Ectodermal cell (in vitro differentiated cells): ENCODE data around the gene MEF2D.
A peak's percentile ranks its signal among the peaks of the same experiment; 100 is the strongest.

Experiments used
- H3K27ac ChIP-seq: 2 replicates; pipeline ENCODE4 v1.7.0; 2013; ENCODE audit warnings: mild to moderate bottlenecking, low read depth, low read length; ENCODE audit not compliant: insufficient read depth, poor library complexity, severe bottlenecking
- H3K27me3 ChIP-seq: 2 replicates; pipeline ENCODE4 v1.7.0; 2013; ENCODE audit warnings: mild to moderate bottlenecking, low read length; ENCODE audit not compliant: insufficient read depth, control insufficient read depth, poor library complexity, severe bottlenecking
- H3K36me3 ChIP-seq: one replicate; pipeline ENCODE4 v1.7.0; 2013; ENCODE audit warnings: low read length; ENCODE audit not compliant: control insufficient read depth, insufficient read depth
- H3K4me1 ChIP-seq: one replicate; pipeline ENCODE4 v1.7.0; 2013; ENCODE audit warnings: low read length; ENCODE audit not compliant: control insufficient read depth, insufficient read depth
- H3K4me3 ChIP-seq: 2 replicates; pipeline ENCODE4 v1.7.0; 2013; ENCODE audit warnings: low read depth, low read length, control low read depth; ENCODE audit not compliant: insufficient read depth
- H3K9me3 ChIP-seq: 2 replicates; pipeline ENCODE4 v1.7.0; 2013; ENCODE audit warnings: mild to moderate bottlenecking, low read length, moderate library complexity; ENCODE audit not compliant: control insufficient read depth
- WGBS, 2 experiments: methylation state at CpG; one replicate each; pipeline ENCODE4 v1.1.7; 2013; ENCODE audit warnings: missing lambda C conversion rate in 2 of 2; 5-methylcytosine and 5-hydroxymethylcytosine counted together

Gene MEF2D

DNA sequence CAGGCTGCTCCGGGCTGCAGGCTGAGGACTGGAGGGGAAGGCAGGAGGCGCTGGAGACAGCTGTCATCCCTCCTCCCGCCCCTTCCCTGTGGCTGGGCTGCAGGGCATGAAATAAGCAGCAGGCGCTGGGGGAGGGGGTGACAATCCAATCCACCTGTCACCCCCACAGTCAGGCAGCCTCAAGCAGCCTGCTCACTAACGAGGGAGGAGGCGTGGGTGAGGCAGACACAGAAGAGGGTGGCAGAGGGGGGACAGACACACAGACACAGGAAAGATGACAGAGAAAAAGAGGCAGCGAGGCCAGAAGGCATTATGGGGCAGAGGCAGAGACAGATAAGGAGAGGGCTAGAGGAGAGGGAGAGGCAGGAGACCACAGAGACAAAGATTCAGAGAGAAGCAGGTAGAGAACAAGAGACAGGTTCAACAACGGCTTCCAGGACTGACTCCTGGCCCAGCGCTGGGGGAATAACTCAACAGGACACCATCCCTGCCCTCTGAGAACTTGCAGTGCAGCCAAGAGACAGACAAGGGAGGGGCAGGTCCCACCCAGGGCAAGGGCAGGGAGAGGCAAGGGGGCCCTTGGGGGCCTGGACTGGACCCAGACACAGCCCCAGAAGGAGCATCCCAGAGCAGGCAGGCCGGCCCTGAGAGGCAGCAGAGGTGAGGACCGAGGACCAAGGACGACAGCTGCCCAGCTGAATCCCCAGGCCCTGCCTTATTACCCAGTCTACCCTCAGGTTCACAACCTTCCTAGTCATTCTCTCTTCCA, 11.2 kb downstream of the MEF2D start:
- H3K4me3 ChIP-seq = peak overlapping the region; percentile 6

DNA sequence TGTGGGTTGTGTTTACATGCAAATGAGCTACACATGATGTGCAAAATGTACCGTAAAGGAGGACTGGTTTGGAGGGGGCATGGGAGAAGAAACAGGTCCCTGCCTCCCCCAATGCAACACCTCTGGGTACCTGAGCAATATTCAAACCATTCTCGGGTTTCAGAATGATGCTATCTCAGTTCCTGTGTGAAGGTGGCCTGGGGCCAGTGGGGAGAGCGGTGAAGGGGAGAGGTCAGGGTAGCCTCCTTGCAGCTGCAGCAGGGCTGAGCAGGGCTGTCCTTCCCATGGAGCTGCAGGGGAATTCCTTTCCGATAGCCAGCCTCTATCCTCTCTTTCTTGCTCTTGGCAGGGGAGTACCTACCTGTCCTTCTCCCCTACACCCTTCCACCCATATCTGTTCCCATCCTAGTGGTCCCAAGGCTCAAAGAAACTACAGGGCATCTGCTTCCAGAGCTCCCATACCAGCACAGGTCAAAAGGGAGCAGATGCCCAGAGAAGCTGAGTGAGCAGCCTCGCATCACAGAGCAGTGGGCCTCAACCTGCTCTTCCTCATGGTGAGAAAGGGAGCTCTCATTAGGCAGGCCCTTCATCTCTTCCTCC, 11.9 kb downstream of the MEF2D start:
- 81 to 83% methylated on average over 5 of the region's 5 CpGs for WGBS, 2 experiments
- Histone ChIP-seq H3K4me1 (peaks cover 51% of the 10 kb centered on the region), H3K27me3 (no peaks in the 10 kb centered on the region), H3K4me3 (no peak overlapping the region), H3K9me3 (no peaks in the 10 kb centered on the region), H3K27ac (no peak overlapping the region), H3K36me3 (no peaks in the 10 kb centered on the region)

More for the DNA sequence above, 11.2 kb downstream of the MEF2D start:
- Histone ChIP-seq H3K4me1 (peaks cover 56% of the 10 kb centered on the region), H3K27ac (peak overlapping the region; percentile 36), H3K36me3 (no peaks in the 10 kb centered on the region), H3K9me3 (no peaks in the 10 kb centered on the region), H3K27me3 (no peaks in the 10 kb centered on the region)
- whole genome bisulfite sequencing, 2 experiments = 35 to 40% methylated on average over 12 of the region's 12 CpGs

DNA sequence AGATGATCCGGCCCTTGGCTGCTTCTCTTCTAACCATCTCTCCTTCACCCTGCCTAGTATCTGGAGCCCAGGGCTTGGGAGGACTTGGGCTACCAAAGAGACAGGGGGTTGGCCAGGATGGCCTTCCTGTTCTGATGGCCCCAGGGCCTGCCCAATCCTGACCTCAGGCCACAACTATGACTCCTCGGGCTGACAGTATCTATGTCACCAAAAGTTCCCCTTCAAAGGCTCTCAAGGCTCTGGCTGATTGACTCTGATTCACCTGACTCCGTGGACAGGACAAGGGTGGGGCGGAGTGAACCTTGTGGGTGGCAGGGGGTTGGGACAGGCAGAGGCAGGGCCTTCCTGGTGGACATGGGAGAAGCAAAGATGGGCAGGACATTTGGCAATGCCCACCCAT, 12.7 kb downstream of the MEF2D start:
- WGBS, 2 experiments = 91 to 92% methylated on average over 4 of the region's 4 CpGs

DNA sequence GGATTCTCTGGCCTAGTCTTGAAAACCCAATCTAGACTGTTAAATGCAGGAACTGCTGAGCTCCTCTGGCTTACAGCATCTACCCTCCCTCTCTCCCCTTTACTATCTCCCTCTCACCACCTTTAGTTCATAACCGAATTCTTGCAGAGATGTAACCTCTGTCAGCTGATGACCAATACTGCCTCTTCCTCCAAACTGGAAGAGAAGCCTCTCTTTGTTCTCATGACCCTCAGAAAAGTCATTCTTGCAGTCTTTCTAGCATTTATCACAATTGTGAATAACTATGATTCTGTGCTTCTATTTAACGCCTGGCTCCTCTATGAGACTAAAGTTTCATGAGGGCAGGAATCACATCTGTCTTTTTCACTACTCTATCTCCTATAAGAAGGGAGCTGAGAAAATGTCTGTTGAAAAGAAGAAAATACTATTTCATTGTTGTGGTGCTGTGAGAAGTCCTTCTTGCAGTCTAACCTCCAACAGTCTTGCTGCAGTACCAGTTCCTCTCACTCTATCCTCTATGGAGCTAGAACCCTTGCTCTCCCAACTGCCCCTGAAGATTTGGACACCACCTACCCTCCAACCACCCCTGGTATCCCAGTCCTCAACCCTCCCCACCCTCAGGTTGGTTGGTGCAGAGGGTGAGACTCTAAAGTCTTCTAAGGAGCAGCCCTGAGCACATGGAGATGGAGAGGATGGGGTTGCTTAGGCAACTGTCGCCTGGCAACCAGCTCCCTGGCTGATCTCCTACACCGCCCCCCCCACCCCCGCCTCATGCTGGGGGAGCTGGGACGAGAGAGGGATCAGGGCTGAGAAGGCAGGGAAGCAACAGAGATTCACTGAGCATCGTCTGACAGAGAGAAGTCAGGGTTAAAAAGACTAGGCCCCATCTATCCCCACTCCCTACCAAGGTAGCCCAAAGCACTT, 13.9 kb downstream of the MEF2D start:
- H3K27me3 ChIP-seq = no peaks in the 10 kb centered on the region
- peaks cover 6% of the 10 kb centered on the region for H3K36me3 ChIP-seq
- no peak overlapping the region for H3K4me3 ChIP-seq
- H3K27ac ChIP-seq = no peak overlapping the region
- H3K4me1 ChIP-seq = peaks cover 35% of the 10 kb centered on the region
- no peaks in the 10 kb centered on the region for H3K9me3 ChIP-seq
- 66 to 70% methylated on average over 6 to 7 of the region's 7 CpGs for WGBS, 2 experiments

More for the DNA sequence above, 12.7 kb downstream of the MEF2D start:
- Histone ChIP-seq H3K4me1 (peaks cover 43% of the 10 kb centered on the region), H3K27me3 (no peaks in the 10 kb centered on the region), H3K4me3 (no peak overlapping the region), H3K36me3 (no peaks in the 10 kb centered on the region), H3K27ac (no peak overlapping the region), H3K9me3 (no peaks in the 10 kb centered on the region)

DNA sequence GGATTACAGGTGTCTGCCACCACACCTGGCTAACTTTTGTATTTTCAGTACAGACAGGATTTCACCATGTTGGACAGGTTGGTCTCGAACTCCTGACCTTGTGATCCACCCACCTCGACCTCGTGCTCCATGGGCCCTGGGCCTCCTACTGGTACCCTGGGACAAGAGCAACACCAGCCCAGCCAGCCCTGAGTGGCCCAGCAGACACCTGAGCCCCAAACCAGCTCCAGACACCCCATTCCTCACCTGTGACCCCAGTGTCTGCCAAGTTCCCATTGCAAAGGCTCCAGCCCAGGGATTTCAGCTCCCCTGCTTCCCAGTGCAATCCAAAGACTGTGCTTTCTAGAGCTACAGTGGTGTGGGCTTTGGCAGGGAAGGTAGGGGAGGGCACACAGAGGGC, 14.6 kb downstream of the MEF2D start:
- no peak overlapping the region for H3K27ac ChIP-seq
- H3K4me1 ChIP-seq = peaks cover 33% of the 10 kb centered on the region
- peaks cover 6% of the 10 kb centered on the region for H3K36me3 ChIP-seq
- H3K9me3 ChIP-seq = no peaks in the 10 kb centered on the region
- WGBS, 2 experiments = 88 to 93% methylated on average over 3 of the region's 3 CpGs
- no peak overlapping the region for H3K4me3 ChIP-seq
- no peaks in the 10 kb centered on the region for H3K27me3 ChIP-seq

DNA sequence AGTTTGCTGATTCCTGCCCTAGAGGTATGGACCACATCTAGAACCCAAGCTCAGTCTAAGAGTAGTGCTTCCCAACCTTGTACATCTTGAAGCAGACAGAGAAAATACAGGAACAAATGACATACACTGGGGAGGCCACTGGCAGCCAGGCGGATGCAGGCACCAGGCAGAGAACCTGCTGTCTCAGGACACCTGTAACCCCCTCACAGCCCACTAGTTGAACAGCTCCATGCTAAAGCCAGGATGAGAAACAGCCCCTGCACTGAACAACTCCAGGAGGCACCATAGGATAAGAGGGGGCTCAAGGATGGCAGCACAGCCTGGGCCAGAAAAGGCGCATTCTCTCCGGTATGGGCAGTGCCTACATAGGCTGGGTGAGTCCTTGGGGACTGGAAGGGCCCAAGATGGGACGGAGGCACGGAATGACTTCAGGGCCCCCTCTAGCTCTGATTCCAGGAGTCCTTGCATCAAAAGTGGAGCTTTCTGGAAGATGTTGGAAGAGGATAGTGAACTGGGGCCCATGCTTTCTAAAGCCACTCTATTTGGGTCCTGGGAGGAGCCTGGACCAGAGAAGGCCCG, 16.0 kb downstream of the MEF2D start:
- Histone ChIP-seq H3K27me3 (no peaks in the 10 kb centered on the region), H3K27ac (no peak overlapping the region), H3K4me3 (no peak overlapping the region), H3K4me1 (peaks cover 19% of the 10 kb centered on the region), H3K9me3 (no peaks in the 10 kb centered on the region), H3K36me3 (peaks cover 6% of the 10 kb centered on the region)
- 95 to 97% methylated on average over 6 of the region's 6 CpGs for WGBS, 2 experiments

DNA sequence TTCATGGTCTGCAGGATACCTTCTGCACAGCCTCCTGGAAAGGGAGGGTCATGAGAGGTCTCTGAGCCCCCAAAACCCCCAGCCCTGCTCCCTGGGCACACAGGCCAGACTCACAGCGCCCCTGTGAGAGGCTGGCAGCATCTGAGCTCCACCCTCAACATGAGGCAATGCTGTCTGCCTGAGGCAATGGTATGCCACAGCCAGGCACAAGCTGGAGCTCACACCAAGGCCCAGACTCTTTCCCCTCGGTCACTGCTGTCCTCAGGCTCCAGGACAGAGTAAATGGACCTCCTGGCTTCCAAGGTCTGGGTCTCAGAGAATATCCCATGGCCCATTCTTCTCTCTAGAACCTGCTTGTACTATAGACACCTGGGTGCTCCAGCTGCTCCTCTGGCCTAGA, 17.2 kb downstream of the MEF2D start:
- 94 to 96% methylated on average over 2 of the region's 2 CpGs for WGBS, 2 experiments
- no peak overlapping the region for H3K27ac ChIP-seq
- H3K4me3 ChIP-seq = no peak overlapping the region
- H3K4me1 ChIP-seq = peaks cover 8% of the 10 kb centered on the region
- no peaks in the 10 kb centered on the region for H3K27me3 ChIP-seq
- H3K9me3 ChIP-seq = no peaks in the 10 kb centered on the region
- H3K36me3 ChIP-seq = peaks cover 6% of the 10 kb centered on the region

DNA sequence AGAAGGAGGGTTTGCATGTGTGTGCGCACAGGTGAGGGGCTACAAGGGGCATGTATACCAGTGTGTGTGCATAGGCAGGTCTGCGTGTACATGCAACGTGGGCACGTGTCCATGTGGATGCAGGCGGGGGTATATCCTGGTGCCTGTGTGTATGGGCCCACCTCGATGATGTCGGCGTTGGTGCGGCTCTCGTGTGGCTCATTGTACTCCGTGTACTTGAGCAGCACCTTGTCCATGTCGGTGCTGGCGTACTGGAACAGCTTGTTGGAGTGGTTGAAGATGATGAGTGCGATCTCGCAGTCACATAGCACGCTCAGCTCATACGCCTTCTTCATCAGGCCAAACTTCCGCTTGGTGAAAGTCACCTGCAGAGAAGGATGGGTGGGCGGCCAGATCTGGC, 18.3 kb downstream of the MEF2D start:
- Histone ChIP-seq H3K4me3 (no peak overlapping the region), H3K27me3 (no peaks in the 10 kb centered on the region), H3K36me3 (peaks cover 6% of the 10 kb centered on the region), H3K9me3 (no peaks in the 10 kb centered on the region), H3K4me1 (no peaks in the 10 kb centered on the region), H3K27ac (no peak overlapping the region)
- 96 to 97% methylated on average over 19 of the region's 19 CpGs for WGBS, 2 experiments

DNA sequence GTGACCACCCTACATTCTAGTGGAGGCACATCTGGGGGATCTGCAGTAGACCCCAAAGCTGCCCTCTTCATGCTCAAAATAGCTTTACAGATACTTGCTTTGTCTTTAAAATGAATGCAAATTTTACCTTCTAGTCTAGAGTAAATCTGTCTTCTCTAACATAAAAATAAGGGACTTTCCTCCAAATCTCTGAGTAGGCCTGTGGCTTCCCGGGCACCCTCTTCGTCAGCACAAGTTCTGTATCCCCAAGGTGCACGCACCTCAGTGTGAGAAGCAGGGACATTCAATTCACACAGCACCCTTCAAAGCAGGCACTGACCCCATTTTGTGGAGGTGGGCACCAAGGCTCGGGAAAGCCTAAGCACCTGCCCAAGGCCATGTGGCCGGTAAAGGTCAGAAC, 19.0 kb downstream of the MEF2D start:
- H3K27ac ChIP-seq = no peak overlapping the region
- peaks cover 6% of the 10 kb centered on the region for H3K36me3 ChIP-seq
- no peak overlapping the region for H3K4me3 ChIP-seq
- H3K9me3 ChIP-seq = no peaks in the 10 kb centered on the region
- H3K4me1 ChIP-seq = no peaks in the 10 kb centered on the region
- 91 to 96% methylated on average over 5 of the region's 5 CpGs for WGBS, 2 experiments
- no peaks in the 10 kb centered on the region for H3K27me3 ChIP-seq
